ENCODE results near the gene ZNF587.
A peak's percentile ranks its signal among the peaks of the same experiment; 100 is the strongest.
"Not testable (repeated sequence)": the region's sequence is repeated elsewhere in the genome, so short reads cannot be mapped to it uniquely, and the experiment has no call there.

ZNF587 gene

GRCh38 chr19:57867868-57868492, 18.3 kb downstream of the ZNF587 start:
- no peak for DNase-seq (ENCODE audit: low read depth)
- no peak overlapping the region for H3K4me3 ChIP-seq (ENCODE audit: low read length)
- TF ChIP-seq CTCF (conservative IDR thresholded peaks at IDR 0.05; ENCODE audit: low read length), result no peak

- H3K4me3 ChIP-seq (ENCODE audit: low read length); DNase-seq (ENCODE audit: low read depth): not testable (repeated sequence)
Observed at GRCh38 chr19:57869655-57870054, 20.0 kb downstream of the ZNF587 start.

- no peak for DNase-seq (ENCODE audit: low read depth)
- H3K4me3 ChIP-seq (ENCODE audit: low read length), result no peak overlapping the region
- no peak for TF ChIP-seq CTCF (conservative IDR thresholded peaks at IDR 0.05; ENCODE audit: low read length)
Observed at GRCh38 chr19:57870225-57870624, 20.6 kb downstream of the ZNF587 start.

- TF ChIP-seq CTCF (conservative IDR thresholded peaks at IDR 0.05; ENCODE audit: low read length), result no peak
- no peak overlapping the region for H3K4me3 ChIP-seq (ENCODE audit: low read length)
- DNase-seq (ENCODE audit: low read depth), result peak; percentile 8
Observed at GRCh38 chr19:57872450-57872849, 22.8 kb downstream of the ZNF587 start.

- DNase-seq (ENCODE audit: low read depth); H3K4me3 ChIP-seq (ENCODE audit: low read length): not testable (repeated sequence)
Observed at GRCh38 chr19:57873883-57874799, 24.5 kb downstream of the ZNF587 start.

GRCh38 chr19:57886046-57886445, 36.4 kb downstream of the ZNF587 start:
- no peak for TF ChIP-seq CTCF (conservative IDR thresholded peaks at IDR 0.05; ENCODE audit: low read length)
- H3K4me3 ChIP-seq (ENCODE audit: low read length), result no peak overlapping the region
- DNase-seq (ENCODE audit: low read depth), result no peak

GRCh38 chr19:57887195-57887941, 37.7 kb downstream of the ZNF587 start:
- no peak for TF ChIP-seq CTCF (conservative IDR thresholded peaks at IDR 0.05; ENCODE audit: low read length)
- no peak for DNase-seq (ENCODE audit: low read depth)
- no peak overlapping the region for H3K4me3 ChIP-seq (ENCODE audit: low read length)

Data from AG10803 (cell line).